NCI-H345 (cell line): ENCODE measurements around the gene TNIK.

Experiments
- DNase-seq: peaks from one replicate; lab custom pipeline; 2025; lab: John Stamatoyannopoulos, UW

Gene TNIK

GRCh38 chr3:171340434-171340833 lies 119.8 kb downstream of the TNIK start:
- no peak for DNase-seq

GRCh38 chr3:171339598-171339997 lies 120.6 kb downstream of the TNIK start:
- no peak for DNase-seq

GRCh38 chr3:171336406-171336805 lies 123.8 kb downstream of the TNIK start:
- DNase-seq: no peak

GRCh38 chr3:171335559-171335958 lies 124.6 kb downstream of the TNIK start:
- no peak for DNase-seq

GRCh38 chr3:171334465-171334811 lies 125.8 kb downstream of the TNIK start:
- DNase-seq: no peak

GRCh38 chr3:171333784-171334464 lies 126.3 kb downstream of the TNIK start:
- no peak for DNase-seq

- DNase-seq: no peak
Measured at GRCh38 chr3:171330938-171331337, 129.3 kb downstream of the TNIK start.

- no peak for DNase-seq
Measured at GRCh38 chr3:171329746-171330145, 130.5 kb downstream of the TNIK start.

- no peak for DNase-seq
Measured at GRCh38 chr3:171328419-171329082, 131.7 kb downstream of the TNIK start.

- no peak for DNase-seq
Measured at GRCh38 chr3:171327441-171328174, 132.6 kb downstream of the TNIK start.

- DNase-seq: no peak
Measured at GRCh38 chr3:171326717-171327440, 133.3 kb downstream of the TNIK start.

- DNase-seq: no peak
Measured at GRCh38 chr3:171323938-171324536, 136.2 kb downstream of the TNIK start.

GRCh38 chr3:171321559-171322360 lies 138.4 kb downstream of the TNIK start:
- DNase-seq: no peak

GRCh38 chr3:171320750-171321558 lies 139.3 kb downstream of the TNIK start:
- no peak for DNase-seq

- DNase-seq: peak; percentile 3
Measured at GRCh38 chr3:171317171-171317570, 143.0 kb downstream of the TNIK start.

- DNase-seq: no peak
Measured at GRCh38 chr3:171315919-171316318, 144.3 kb downstream of the TNIK start.

GRCh38 chr3:171315101-171315500 lies 145.1 kb downstream of the TNIK start:
- DNase-seq: no peak

- no peak for DNase-seq
Measured at GRCh38 chr3:171314341-171314740, 145.9 kb downstream of the TNIK start.

- no peak for DNase-seq
Measured at GRCh38 chr3:171313702-171314101, 146.5 kb downstream of the TNIK start.

- DNase-seq: no peak
Measured at GRCh38 chr3:171312741-171313140, 147.5 kb downstream of the TNIK start.
